Stimulated activated CD4-positive, alpha-beta T cell treated with anti-CD3 and anti-CD28 coated beads, Interleukin-4, amount 100 ng/mL, for 24 hours (primary cell): ENCODE results near the gene NPHP4.

Source experiments
- DNase-seq: peaks from one replicate; pipeline ENCODE4 v3.0.0-alpha.2; 2020

NPHP4 gene

DNA sequence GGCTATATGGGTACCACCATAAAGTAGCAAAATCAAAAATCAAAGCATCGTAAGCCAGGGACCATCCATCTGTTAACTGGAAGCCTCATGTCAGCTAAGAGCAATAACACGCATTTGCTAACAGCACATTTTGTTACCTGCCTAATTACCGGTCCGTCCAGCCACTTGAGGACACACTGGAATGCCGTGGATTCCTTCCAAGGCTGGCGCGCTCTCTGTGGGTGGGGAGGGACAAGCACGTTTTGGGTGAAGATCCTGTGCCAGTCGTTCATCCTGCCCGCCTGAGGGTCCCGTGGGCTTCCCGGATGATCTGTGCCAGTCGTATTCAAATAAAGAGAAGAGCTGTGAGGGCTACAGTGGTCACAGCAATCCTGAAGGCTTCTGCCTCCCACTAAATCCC lies 6.2 kb downstream of the NPHP4 start:
- no peak for DNase-seq

DNA sequence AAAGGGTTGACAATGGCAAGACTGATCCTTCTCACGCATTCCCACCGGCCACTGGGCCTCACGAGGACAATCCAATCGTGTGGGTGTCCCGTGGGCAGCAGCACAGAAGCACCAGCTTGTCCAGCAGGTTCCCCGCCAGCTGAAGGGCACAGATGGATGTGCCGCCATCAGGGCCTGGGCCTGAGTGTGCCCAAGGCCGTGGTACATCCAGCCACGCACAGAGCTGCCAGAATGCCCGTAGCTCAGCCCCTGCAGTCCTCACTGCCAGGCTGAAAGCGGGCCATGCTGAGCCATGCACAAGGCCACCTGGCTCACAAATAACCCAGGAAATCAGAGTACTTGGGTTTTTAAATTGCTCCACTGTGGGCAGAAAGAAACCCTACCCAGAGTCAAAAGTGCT lies 7.0 kb downstream of the NPHP4 start:
- DNase-seq = no peak

DNA sequence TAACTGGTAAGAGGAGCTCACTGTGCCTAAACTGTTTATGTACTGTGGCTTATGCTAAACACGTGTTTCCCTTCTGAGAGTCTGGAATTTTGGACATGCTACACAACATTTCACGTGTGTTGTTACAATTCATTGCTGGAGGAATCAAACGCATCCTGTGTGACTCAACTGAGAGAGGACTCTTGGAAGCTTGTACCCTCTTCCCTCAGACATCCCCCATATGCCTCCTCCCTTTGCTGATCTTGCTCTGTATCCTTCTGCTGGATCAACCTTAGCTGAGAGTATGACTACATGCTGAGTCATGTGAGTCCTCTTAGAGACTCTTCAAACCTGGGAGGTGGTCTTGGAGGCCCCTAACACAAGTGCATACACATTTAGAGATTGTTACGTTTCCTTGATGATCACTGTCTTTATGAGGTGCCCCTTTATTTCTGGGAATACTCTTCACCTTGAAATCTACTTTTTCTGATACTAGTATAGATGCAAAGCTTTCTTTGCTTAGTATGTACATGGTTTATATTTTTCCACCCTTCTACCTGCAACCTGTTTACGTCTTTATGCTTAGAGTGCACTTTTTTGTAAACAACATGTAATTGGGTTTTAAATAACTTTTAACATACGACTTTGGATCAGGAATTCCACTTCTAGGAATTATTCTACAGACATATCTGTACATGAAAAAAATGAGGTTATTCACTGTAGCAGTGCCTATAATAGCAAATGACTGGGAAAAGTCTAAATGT lies 8.7 kb downstream of the NPHP4 start:
- no peak for DNase-seq

DNA sequence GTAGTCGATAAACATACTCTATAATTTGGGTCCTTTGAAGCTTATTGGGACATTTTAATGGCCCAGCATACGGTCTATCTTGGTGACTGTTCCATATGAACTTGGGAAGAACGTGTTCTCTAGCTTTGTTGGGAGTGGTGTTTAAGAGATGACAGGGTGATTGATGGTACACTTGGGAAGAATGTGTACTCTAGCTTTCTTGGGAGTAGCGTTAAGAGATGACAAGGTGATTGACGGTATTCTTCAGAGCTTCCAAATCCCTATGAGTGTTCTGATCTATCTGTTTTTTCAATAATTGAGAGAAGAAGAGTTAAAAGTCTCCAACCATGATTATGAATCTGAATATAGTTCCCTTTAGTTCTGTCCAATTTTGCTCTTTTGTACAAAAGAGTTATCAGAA lies 9.4 kb downstream of the NPHP4 start:
- DNase-seq = no peak

DNA sequence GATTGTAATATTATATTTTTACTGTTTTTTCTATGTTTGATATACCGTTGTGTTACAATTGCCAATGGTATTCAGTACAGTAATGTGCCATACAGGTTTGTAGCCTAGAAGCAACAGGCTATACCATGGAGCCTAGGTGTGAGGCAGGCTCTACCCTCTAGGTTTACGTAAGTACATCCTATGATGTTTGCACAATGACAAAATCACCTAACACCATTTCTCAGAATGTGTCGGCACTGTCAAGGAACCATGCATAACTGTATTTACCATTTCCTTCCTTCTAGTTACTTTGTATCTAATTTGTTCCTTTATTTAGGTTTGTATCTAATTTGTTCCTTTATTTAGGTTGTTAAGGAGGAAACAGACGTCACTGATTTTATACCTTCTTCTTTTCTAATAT lies 9.9 kb downstream of the NPHP4 start:
- no peak for DNase-seq

DNA sequence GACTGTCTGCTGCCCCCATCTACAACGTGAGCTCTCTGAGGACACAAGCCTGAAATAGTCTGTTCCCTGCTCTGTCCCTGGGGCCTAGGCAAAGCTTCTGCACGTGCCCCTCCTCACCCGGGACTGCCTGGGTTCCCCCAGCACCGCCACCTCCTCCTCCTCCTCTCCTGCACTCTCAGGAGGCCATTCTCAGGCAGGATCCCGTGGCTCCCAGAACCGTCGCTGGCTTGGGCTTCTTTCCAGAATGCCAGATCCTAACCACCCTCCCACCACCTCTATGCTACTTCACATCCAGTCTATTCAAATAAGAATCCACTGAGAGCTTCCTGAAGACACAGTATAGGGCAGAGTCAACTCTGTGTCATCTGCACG lies 11.2 kb downstream of the NPHP4 start:
- DNase-seq = no peak

DNA sequence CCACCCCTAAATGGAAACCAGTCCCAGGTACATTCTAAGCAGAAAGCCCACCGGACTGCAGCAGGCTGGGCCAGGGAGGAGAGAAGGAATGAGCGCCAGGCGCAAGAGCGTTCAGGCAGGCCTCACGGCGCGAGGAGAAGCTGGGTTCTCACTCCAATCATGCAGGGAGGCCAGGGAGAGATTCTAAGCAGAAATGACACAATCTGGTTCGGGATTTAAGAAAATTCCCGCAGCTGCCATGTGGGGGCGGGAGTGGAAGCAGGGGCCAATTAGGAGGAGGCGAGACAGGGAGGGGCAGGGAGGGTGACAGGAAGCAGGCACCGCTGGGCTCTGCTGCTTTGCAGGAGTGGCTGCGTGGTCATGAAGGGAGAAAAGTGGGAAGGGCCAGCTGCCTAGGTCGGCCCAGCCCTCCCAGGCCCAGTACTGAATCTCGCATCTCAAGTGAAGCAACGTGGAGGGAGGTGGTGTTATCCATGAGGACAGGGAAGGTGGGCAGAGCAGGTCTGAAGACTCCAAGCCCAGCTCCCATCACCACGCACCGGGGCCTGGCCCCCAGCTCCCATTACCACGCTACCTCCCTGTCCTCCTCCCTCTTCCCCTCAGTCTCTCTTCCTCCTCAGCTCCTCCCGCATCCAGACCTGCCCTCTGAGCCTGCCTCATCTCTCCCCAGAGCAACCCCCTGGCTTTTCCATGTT lies 11.8 kb downstream of the NPHP4 start:
- no peak for DNase-seq

DNA sequence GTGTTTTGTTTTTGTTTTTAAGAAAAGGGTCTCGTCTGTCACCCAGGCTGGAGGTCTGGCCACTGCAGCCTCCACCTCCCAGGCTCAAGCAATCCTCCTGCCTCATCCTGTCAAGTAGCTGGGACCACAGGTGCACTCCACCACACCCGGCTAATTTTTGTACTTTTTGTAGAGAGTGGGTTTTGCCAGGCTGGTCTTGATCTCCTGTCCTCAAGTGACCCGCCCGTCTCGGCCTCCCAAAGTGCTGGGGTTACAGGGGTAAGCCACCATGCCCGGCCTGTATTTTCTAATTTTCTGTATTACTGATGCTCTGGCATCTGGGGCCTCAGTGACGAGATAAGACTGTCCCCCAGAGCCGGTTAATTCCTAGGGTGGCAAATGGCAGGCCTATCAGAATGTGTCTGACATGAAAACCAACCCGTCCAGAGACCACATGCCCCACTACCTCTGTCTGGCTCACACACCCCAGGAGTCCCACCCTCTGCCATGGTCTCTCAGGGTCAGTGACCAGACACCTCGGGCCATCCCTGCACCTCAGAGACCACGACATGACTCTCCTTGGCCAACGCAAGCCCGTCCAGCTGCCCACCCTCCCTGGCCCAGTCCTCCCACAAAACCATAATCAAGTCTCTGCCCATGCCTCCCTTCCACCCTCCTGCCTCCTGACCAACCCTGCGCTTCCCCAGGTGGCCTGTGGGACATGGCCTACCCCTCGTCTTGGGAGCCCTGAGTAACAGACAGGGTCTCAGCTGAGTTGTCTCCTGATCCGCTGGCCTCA lies 12.5 kb downstream of the NPHP4 start:
- DNase-seq = no peak

DNA sequence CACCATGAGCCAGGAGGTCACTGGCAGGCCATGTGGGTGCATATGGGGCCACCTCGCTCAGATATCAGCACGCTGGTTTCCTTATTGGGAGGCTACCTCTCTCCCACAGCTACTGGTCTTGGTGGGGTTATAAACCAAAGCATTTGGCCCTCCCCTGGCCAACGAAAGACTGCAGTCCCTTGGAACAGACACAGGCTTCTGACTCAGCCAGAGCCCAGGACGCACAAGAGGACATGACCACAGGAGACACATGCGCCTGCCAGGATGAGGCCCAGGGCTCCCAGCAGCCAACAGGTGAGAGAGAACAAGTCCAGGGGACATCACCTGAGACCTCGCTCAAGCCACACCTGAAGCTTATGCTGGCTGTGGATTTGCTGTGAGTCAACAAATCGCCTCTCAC lies 13.8 kb downstream of the NPHP4 start:
- no peak for DNase-seq

DNA sequence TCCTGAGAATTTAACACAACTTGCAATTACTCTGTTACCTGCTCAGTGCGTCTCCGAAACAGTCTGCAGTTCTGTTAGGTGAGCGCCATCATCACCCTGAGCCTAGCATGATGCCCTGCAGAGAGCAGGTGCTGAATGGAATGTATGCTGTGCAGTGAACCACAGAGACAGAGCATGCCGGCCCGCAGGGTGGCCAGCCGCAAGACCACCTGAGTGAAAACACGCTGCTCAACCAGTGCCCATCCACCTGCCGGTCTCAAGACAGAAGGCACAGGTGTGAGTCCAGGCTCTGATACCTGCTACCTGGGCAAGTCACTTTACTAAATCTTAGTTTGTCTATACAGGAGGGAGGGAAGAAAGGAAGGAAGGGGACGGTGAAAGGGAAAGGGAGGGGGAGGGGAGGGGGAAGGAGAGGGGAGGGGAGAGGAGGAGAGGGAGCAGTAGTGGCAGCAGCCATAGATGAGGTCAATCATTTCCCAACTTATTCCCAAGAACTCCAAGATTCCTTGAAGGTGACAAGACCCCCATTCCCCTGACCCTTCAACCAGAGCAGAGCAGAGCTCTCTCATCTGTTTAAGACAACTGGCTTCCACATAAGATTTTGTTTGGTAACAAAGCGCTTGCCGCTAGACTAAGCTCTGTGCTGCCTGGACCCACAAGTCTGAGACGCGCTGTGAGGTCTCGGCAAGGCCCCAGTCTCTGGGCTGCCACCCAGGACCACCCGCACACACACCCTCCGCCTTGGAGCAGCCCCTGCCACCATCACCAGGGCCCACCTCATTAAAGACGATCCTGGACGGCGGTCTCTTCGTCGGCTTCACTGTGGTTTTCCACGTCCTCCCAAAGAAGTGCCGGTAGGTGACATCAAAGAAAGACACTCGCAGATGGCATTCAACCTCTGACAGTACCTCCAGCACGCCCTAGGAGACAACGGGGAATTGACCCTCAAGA lies 14.5 kb downstream of the NPHP4 start:
- DNase-seq = no peak

DNA sequence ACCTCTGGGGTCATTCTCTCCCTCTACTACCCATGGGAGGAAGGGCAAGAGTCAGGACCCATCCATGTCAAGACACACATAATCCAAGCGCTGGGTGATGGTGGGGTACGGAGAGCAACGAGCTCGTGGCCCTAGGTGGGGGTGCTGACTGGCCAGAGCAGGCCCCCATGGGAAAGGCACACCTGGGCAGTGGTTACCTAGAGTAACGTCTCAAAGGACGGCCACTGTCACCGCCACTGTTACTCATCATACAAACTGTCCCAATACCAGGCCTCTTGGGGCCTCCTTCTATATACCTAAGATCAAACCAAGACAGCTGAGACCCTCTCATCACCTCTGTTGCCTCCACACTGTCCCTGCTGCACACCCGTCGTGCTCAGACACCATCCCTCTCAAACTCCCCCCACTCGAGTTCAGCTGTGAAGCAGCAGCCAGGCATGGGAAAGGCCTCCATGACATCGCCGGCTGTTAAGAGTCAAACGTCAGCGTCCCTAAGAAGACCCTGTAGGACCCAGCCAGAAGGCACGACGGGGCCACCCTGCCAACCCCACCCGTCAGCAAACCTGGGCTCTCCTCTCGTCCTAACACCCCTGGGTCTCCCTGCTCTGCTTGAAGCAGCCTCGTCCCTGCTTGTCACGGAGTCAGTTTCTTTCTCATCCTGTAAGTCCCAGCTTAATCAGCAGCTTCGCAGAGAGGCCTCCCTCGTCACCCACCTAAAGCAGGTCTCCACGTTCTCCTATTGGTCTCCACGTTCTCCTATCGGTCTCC lies 15.3 kb downstream of the NPHP4 start:
- DNase-seq = no peak

DNA sequence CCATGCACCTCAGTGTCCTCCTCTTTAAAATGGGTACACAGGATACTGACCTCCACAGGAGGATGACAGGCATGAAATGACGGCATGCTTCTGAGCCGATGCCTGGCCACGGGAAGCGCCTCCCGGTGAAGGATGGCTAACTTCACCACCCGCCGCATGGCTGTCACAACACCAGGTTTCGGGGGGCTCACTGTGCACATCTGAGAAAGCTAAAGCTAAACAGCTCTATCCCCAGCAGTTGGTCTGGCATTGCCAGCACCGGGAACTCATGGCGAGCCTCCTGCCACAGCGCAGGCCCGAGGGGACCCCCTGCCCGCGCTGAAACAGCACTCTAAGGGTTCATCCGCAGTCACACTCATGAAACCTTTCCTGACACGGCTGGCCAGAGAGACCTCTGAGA lies 16.0 kb downstream of the NPHP4 start:
- no peak for DNase-seq

DNA sequence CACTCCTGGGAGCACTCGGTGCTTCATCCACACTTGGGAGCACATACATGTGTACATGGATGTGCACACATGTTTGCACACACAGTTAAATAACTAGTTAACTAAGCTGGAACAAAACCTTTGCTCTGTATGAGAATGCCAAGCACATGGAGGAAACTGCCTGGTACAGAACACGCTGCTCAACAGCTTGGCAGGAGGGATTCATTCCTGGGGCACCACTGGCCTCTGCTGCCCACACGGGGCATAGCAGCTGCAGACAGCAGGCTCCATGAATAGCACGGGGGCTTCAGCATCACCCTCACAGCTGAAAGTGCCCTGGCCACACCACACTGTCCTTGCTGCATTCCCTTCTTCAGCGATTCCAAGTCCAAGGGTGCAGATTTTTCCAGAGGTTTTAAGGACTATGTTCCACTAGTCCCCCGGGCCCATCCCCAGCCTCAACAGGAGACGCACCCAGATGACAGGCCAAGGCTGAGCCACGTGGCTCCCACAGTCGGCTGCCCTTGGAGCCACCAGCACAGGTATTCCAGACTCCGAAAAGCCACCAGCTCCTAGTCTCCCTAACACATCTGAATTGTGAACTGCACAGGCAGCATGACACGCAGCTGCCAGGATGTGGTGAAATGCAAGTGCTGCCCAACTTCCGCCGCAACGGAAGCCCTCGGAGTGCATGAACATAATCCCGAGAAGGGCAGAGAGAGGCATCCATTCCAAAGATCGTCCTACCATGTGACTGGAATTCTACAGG lies 16.9 kb downstream of the NPHP4 start:
- peak; percentile 41 for DNase-seq

DNA sequence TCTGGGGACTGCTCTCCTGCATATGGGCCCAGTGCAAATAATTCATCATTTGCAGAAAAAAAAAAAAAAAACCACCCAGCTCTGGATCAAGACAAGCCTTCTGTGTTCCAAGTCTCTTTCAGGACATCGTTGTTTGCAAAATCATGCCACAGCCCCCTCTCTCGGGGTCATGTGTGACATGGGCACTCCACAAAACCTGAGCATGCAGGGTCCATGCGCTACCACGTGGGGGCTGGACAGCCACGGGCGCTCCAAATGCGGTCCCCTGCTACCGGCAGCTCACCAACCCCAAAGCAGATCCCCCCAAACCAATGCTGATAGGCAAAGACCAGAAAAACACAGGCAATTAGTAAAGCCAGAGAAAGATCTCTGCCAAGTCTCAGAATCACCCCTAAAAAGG lies 17.6 kb downstream of the NPHP4 start:
- no peak for DNase-seq

DNA sequence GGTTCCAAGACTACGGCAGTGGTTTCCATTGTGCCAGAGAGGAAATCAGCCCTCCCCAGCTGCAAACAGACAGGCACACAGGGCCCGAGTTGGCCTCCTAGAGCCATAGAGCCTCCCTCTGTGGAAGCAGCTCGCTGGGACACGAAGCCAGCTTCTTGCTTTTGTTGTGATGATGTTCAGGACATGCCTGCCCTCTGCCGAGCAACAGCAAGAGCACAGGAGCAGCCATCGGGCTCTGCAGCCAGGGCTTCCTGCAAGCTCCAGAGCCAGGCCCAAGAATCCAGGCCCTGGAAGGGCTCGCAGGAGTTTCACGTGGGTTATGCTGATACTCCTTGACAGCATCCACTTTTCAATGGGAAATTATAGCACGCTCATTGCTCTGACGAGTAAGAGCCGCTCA lies 18.5 kb downstream of the NPHP4 start:
- DNase-seq = no peak

DNA sequence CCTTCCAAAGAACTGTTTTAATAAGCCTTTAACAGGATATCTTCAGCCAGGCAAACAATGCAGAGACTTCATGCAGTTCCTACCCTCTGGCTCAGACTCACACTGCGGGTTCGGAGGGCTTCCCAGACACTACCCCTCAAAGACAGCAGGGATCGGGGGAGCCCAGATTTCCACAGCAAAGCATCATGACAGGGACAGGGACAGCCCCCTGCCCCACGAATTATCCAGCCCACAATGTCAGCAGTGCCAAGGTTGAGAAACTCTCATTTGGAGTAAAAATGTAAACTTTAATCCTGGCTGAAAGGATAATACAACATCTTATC lies 20.1 kb downstream of the NPHP4 start:
- no peak for DNase-seq

DNA sequence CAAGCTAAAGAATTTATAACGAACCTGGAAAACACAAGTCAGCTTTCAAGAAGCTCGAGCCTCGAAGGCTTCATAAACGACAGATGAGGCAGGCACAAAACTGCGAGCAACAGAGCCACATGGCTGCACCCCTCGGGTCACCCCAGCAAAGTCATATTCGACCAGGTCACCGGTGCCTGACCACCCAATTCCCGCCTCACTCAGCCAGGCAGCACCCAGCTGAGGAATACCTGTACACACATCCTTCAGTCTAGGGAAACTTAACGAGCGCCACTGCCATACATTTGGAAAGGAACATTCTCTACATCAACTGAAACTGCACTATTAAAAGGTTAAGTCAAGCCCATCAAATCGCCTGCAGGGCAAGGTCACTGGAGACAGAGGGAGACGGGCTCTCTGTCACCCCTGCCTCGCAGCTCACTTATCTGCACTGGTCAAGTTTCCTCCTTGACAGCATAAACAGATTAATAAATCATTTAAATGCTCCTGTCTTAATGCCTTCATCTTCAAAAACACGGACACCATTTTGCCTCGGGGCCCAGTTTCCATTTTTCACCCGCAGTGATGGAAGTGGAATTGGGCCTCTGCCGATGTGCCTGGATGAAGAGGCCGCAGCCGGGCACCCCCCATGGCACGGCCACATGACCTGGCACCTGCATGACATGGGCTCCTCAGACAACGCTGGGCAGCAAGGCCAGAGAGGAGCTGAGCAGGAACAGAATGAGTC lies 20.6 kb downstream of the NPHP4 start:
- DNase-seq = no peak

DNA sequence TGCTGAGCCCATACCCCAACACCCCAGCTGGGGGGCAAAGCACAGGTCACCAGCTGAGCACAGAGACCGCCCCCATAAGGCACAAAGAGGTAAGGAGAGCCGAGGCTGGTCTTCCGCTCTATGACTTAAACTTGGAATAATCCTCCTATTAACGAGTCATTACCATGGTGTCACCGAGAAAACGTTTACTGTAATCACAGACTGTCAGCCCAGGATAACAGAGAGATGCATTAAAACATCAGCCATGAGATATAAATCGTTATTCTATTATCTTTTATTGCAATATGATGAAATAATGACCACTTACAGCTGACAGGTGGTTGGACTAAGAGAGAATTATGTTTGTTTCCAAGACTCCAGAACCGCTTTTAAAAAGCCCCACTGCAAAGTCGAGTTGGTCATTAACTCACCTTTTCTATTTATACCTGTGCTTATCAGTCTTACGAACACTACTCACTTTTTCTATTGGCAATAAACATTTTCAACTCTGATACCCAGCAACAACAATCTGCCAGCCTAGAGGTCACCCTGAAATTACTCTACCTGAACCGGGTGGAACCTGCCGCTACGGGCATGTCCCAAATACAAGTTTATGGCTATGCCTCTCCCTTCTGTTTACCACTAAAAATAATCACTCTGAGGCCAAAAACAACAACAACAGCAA lies 21.5 kb downstream of the NPHP4 start:
- DNase-seq = no peak

DNA sequence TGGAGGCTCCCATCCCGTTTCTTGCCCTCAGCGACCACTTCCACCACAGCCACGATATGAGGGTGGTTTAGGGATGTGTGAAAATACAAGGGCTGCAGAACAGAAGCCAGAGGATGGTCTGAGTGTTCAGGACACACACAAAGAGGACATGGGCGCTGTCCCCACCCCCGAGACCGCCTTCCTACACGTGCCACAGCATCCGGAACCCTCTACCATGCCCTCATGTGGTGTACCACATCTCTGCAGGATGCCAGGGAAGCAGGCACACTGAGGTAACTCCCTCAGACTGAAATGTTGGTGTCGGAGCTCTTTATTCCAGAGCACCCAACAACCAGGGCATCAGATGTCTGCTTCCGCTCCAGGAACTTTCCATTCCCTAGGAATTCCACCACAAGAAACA lies 23.1 kb downstream of the NPHP4 start:
- DNase-seq = no peak

DNA sequence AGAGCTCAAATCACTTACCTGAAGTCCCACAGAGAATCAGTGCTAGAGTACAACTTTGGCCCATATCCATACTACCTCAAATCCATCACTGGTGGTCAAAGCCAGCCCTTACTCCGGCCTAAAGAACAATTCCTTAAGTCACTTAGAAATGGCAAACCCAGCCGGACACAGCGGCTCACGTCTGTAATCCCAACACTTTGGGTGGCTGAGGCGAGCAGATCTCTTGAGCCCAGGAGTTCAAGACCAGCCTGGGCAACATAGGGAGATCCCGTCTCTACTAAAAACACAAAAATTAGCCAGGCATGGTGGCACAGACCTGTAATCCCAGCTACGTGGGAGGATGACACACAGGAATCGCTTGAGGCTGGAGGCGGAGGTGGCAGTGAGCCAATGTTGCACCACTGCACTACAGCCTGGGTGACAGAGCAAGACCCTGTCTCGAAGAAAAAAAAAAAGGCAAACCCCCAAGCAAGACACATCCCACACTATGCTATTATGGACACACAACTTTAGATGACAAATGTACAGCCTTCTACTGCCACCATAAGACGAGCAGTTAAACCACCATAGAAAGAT lies 24.0 kb downstream of the NPHP4 start:
- no peak for DNase-seq
